K562 (cell line): Measurements from ENCODE around the gene NARF. TPM values are rescaled to one million over a fixed set of nuclear protein-coding genes. Genes with fewer than 3 reads are reported as not detected.
A peak's percentile ranks its signal among the peaks of the same experiment; 100 is the strongest.

ENCODE experiments used
- CHD7 ChIP-seq: fragments of 200-600 bp; sonication (generic); IDR thresholded peaks from one replicate; pipeline ENCODE4 v1.6.1; 2012; ENCODE audit warnings: mild to moderate bottlenecking, low read depth, low read length, inconsistent platforms
- E2F5 ChIP-seq: sonication (generic); formaldehyde crosslinking; IDR thresholded peaks from 2 replicates; pipeline ENCODE4 v1.8.0; 2022; ENCODE audit warnings: mild to moderate bottlenecking, missing genetic modification reagents
- ELK3 ChIP-seq: fragments of 450-650 bp; formaldehyde crosslinking; IDR thresholded peaks from 2 replicates; pipeline ENCODE4 v1.4.0; 2020; ENCODE audit warnings: mild to moderate bottlenecking
- EP400 ChIP-seq: fragments of 450-650 bp; IDR thresholded peaks from 2 replicates; pipeline ENCODE4 v1.6.1; 2017; ENCODE audit warnings: antibody characterized with exemption, mild to moderate bottlenecking, moderate library complexity
- ERF ChIP-seq: fragments of 450-650 bp; formaldehyde crosslinking; IDR thresholded peaks from 2 replicates; pipeline ENCODE4 v1.4.0; 2020; ENCODE audit warnings: mild to moderate bottlenecking, mixed read lengths
- RAD21 ChIP-seq, 2 experiments: fragments of 250-450 bp in 1 of 2; fragments of 450-650 bp in 1 of 2; sonication (Bioruptor Pico) in 1 of 2; formaldehyde crosslinking in 1 of 2; IDR thresholded peaks in 1 of 2; conservative IDR thresholded peaks in 1 of 2; 2 replicates each; pipeline versions ENCODE4 v1.4.0 to v1.8.0; 2020 to 2022; ENCODE audit warnings: mild to moderate bottlenecking in 2 of 2, moderate library complexity in 1 of 2
- SAP30 ChIP-seq: fragments of 200-600 bp; sonication (generic); IDR thresholded peaks from 2 replicates; pipeline ENCODE4 v1.6.1; 2012; ENCODE audit warnings: borderline replicate concordance, low read depth, mild to moderate bottlenecking, moderate library complexity, low read length, control low read depth, inconsistent platforms; ENCODE audit not compliant: insufficient read depth, poor library complexity, severe bottlenecking
- SRSF1 ChIP-seq: fragments of 200-400 bp; formaldehyde crosslinking; IDR thresholded peaks from 2 replicates; pipeline ENCODE4 v1.6.1; 2017; ENCODE audit warnings: mild to moderate bottlenecking, low read depth, low read length, moderate library complexity
- VEZF1 ChIP-seq: fragments of 200-800 bp; sonication (Bioruptor generic); IDR thresholded peaks from 2 replicates; pipeline ENCODE4 v1.6.1; 2017; ENCODE audit warnings: missing genetic modification characterization, missing compliant biosample characterization
- ZNF174 ChIP-seq: fragments of 250-450 bp; sonication (Bioruptor Pico); IDR thresholded peaks from 2 replicates; pipeline ENCODE4 v1.4.0; 2020; ENCODE audit warnings: mild to moderate bottlenecking
- ZNF239 ChIP-seq: fragments of 250-450 bp; sonication (Bioruptor Pico); IDR thresholded peaks from 2 replicates; pipeline ENCODE4 v1.4.0; 2020; ENCODE audit warnings: mild to moderate bottlenecking
- ZNF707 ChIP-seq: fragments of 250-450 bp; sonication (Bioruptor Pico); conservative IDR thresholded peaks from 2 replicates; pipeline ENCODE4 v1.8.0; 2022; ENCODE audit warnings: inconsistent platforms, mild to moderate bottlenecking, moderate library complexity
- polyA plus RNA-seq, 8 experiments: library from polyadenylated mRNA; depleted of rRNA in 4 of 8; stranded (reverse) in 5 of 8; unstranded in 3 of 8; fragments of >200 nt; fragmentation: Nextera tagmentation in 2 of 8; fragmentation: Illumina TruSeq in 1 of 8; extraction: Ambion mirVana in 2 of 8; extraction: Trizol in 1 of 8; gene quantifications; 2 replicates each; pipeline versions ENCODE4 v1.2.1 to v1.2.3, GENCODE V29; 2011 to 2014; ENCODE audit warnings: inconsistent platforms in 1 of 8, missing spikeins in 1 of 8
- total RNA-seq, 7 experiments: library from RNA; depleted of rRNA in 6 of 7; stranded (reverse); fragments of >200 nt in 6 of 7; fragmentation: Illumina TruSeq in 2 of 7; extraction: Trizol in 2 of 7; gene quantifications; 2 replicates each; pipeline versions ENCODE4 v1.2.1 to v1.2.3, GENCODE V29; 2011 to 2021; ENCODE audit warnings: low replicate concordance in 1 of 7

NARF gene
- total and polyA plus RNA-seq, 9 of the 15 experiments (the other 6 are each of a cell fraction or from before 2014, with no cell fraction given) = 60.4 to 423 (median 132) TPM

- no peak for TF ChIP-seq SRSF1
- TF ChIP-seq RAD21 (CRISPR knock-in tag; conservative IDR thresholded peaks at IDR 0.05 in 1 of 2, IDR thresholded peaks at IDR 0.05 in 1 of 2) = no peak
- no peak for TF ChIP-seq CHD7
- no peak for TF ChIP-seq ERF (CRISPR knock-in tag)
- TF ChIP-seq E2F5 (CRISPR knock-in tag) = 0 out of 2 replicates have a peak, but pooled peaks have one; percentile 51
- peak; percentile 75 for TF ChIP-seq SAP30
- no peak for TF ChIP-seq ZNF174 (CRISPR knock-in tag)
- TF ChIP-seq ZNF239 (CRISPR knock-in tag) = no peak
- TF ChIP-seq EP400 = no peak
- no peak for TF ChIP-seq ZNF707 (CRISPR knock-in tag)
- no peak for TF ChIP-seq ELK3 (CRISPR knock-in tag)
- no peak for TF ChIP-seq VEZF1 (CRISPR knock-in tag)
These were observed 414 bp downstream of the NARF start (continued) for GRCh38 chr17:82458885-82459424.
